Ramos (cell line): Measurements from ENCODE around the gene HRAS.
"Not testable (repeated sequence)": the region's sequence is repeated elsewhere in the genome, so short reads cannot be mapped to it uniquely, and the experiment has no call there.

ENCODE experiments used
- in situ Hi-C: fragments of 300-500 bp; cut with MboI; formaldehyde crosslinking; loops from one replicate; pipeline ENCODE4 v1.14.3; 2022; ENCODE audit warnings: low sequenced_read_pairs; ENCODE audit not compliant: unreplicated experiment

HRAS gene

DNA sequence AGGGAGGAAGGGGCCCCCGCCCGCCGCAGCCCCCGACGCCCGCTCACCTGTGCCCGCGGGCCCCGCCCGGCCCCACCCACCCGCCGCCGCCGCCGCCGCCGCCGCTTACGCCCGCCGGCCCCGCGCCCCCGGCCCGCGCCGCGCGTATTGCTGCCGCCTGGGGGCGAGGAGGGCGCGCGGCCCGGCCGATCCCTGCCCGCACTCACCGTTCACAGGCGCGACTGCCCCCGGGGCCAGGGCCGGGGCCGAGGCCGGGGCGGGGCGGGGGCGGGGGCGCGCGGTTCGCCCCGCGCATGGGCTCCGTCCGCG is 212 bp downstream of the HRAS start:
- in situ Hi-C loops: no loop called here

DNA sequence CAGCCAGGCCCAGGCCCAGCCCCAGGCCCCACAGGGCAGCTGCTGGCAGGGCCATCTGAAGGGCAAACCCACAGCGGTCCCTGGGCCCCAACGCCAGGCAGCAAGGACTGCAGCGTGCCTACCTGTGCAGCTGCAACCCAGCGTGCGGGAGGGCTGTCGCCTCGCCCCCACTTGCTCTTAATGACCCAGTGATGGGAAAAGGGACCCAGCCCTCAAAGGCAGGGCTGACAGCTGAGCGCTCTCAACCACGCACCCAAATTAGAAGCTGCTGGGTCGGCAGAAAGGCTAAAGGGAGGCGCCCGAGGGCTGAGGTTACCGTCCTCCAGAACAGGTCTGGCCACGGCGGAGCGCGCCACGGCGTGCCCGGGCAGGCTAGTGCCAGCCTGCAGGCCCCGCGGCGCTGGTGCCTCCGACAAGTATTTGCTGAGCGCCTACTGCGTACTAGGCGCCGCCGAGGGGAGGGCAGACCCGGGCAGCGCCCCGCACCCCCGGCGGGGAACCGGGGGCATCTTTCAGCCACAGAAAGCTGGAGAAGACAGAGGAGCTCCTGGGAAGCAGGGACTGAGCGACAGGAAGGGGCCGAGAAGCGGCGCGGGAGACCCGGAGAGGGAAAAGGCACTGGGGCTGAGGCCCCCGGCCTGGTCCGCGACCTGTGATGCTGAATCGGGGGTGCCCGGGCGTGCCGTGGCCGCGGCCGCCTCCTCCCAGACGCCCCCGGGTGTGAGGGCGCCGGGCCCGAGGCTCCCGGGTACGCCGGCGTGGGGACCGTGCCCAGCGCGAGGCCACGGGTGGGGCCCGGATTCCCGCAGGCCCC is 773 bp downstream of the HRAS start:
- in situ Hi-C loops: no loop called here

DNA sequence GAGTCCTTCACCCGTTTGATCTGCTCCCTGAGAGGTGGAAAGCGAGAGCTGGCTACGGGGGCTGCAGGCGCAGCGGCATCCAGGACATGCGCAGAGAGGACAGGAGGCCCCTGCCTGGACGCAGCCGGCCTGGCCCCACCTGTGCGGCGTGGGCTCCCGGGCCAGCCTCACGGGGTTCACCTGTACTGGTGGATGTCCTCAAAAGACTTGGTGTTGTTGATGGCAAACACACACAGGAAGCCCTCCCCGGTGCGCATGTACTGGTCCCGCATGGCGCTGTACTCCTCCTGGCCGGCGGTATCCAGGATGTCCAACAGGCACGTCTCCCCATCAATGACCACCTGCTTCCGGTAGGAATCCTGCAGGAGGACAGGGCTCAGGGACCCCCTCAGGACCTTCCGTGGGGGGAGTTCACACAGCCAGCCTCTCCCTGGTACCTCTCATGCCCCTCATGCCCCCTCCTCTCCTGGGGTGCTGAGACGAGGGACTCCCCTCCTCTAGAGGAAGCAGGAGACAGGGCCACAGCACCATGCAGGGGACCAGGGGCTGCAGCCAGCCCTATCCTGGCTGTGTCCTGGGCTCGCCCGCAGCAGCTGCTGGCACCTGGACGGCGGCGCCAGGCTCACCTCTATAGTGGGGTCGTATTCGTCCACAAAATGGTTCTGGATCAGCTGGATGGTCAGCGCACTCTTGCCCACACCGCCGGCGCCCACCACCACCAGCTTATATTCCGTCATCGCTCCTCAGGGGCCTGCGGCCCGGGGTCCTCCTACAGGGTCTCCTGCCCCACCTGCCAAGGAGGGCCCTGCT is 1.6 kb downstream of the HRAS start:
- in situ Hi-C loops: no loop called here

DNA sequence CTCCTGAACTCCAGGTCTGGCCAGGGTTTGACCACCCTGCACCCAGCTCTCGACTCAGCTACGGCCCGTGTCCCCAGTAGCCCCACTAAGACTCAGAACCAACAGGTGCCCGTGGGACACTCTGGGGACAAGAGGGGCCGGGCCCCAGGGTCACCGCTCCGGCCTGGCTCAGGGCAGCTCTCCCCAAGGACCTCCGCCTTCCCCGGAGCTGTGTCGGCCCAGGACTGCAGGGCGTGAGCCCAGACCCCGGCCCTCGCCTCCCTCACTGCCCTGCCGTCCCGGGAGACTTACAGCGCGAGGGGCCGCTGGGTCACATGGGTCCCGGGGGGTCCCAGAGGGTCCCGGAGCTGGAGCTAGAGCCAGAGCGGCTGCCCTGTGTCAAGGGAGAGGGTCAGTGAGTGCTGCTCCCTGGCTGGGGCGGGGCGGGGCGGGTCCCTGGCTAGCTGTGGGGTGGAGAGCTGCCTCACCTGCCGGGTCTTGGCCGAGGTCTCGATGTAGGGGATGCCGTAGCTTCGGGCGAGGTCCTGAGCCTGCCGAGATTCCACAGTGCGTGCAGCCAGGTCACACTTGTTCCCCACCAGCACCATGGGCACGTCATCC is 2.3 kb downstream of the HRAS start:
- in situ Hi-C loops: no loop called here

DNA sequence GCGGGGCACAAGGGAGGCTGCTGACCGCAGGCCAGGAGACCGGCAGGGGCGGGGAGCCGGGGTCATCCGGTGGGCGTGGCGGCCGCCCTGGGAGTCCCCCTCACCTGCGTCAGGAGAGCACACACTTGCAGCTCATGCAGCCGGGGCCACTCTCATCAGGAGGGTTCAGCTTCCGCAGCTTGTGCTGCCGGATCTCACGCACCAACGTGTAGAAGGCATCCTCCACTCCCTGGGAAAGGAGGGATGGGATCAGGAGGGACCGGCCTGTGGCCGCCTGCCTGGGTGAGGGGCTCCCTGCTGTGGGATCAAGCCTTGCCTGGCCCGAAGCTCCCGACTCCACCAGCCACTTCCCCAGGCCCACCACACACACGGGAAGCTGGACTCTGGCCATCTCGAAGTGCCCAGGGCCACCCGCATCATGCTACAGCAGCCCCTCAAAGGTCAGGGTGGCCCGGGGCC is 2.8 kb downstream of the HRAS start:
- in situ Hi-C loops: no loop called here

DNA sequence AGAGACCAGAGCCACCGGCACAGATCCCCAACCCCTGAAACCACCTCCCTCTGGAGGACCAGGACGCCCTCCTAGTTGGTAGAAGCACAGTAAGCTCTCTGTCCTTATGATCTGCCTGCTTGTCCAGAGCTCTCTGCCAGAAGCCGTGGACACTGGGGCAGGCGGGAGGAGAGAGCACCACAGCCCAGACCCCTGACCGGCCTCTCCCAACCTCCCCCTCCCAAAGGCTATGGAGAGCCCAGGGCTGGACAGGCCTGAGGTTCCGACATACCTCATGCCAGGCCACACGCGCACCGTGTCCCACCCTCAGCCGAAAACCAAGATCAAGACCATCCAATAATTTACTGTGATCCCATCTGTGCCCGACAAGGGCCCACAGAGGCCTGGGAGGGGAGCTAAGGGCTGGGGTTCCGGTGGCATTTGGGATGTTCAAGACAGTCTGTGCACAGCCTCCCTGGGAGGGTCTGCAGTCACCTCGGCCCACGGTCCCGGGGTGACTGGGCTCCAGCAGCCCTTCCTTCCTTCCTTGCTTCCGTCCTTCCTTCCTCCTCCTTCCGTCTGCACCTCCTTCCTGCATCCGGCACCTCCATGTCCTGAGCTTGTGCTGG is 3.4 kb downstream of the HRAS start:
- in situ Hi-C loops: no loop called here

DNA sequence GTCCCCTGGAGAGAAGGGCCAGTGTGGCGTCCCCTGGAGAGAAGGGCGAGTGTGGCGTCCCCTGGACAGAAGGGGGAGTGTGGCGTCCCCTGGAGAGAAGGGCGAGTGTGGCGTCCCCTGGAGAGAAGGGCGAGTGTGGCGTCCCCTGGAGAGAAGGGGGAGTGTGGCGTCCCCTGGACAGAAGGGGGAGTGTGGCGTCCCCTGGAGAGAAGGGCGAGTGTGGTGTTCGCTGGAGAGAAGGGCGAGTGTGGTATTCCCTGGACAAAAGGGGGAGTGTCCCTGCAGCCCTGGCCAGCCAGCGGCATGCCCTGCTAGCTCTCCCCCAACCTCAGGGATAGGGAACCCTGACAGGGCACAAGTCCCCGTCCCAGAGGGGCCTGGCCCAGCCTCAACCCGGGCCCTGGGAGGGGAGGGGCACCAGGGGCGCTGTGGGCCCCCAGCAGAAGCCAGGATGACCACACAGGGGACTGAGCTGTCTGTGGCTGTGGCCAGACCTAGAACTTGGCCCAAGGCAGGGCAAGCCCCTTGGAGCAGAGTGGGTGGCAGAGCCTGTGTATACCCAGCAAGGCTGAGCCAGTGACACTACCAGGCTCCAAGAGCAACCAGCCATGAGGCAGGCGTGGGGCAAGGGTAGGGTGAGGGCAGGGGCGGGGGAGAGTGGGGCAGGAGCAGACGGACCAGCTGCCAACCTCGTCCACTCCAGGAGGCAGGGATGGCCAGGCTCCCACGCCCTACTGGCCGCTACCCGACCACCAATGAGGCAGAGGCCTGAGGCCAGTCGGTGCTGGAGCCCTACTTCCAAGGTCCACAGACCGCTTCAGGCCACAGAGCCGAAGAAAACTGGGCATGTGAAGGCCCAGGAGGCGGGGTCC is 4.2 kb downstream of the HRAS start:
- in situ Hi-C loops: no loop called here

DNA sequence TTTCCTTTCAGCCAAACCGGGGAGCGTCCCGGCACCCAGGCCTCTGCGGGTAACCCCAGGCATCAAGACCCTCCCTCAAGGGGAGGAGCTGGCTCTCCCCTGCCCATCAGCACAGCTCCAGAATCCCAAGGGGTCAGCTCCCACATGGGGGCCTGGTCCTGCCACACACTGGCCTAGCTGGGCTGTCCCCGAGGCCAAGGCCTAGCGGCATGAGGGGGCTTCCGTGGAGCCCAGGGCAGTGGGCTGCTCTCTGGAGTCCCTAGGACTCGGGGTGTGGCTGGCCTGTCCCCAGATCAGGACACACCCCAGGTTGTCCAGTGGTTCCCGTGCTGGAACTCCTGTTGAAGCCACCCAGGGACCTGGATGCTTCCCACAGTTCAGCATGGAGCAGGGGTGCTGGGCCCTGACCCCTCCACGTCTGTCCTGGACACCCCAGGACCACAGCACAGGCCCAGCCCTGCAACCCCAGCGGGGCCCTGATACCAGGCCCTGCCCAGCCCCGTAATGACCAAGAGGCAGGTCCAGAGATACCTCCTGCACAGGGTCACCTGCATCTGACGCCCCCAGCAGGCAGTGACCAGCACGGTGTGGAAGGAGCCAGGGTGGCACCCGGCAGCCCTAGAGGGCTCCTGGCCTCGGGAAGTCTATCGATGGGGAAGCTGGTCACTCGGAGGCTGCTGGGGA is 5.5 kb downstream of the HRAS start:
- in situ Hi-C loops: no loop called here

DNA sequence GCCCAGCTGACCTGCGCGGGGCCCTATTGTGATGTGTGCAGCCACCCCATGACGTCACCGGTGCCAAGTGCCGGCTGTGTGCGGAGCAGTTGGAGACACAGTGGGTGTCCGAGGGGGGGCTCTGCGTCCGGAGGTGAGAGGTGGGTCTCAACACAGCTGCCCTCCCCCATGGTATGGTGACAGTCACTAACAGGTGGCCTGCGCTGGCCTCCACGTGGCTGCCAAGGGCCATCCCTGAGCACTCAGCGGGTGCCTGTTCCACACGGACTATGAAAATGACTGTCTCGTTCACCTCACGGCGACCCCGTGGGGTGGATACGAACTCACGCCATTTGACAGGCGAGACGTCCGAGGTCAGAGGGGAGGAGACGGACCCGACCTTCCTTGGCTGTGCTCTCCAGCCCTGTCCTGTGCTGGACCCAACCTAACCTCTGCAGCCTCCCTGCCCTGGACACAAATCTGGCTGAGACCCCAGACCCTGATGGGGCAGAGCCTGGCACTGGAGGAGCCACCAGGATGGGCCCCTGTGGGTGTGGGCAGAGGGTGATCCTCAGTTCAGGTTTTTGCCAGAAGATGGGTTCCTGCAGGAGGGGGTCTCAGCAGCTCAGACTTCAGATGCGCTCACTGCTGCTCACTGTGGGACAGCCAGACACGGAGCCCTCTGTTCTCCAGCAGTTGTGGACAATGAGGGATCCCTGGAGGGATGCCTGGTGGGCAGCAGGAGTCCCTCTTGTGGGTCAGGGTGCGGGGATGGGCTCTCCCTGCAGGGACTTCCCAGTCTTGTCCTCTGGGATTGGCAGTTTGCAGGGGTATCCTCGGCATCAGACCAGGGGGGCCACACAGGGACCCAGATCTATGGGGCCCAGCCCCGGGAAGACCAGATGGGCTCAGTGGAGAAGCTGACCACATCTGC is 6.3 kb downstream of the HRAS start:
- in situ Hi-C loops: no loop called here

DNA sequence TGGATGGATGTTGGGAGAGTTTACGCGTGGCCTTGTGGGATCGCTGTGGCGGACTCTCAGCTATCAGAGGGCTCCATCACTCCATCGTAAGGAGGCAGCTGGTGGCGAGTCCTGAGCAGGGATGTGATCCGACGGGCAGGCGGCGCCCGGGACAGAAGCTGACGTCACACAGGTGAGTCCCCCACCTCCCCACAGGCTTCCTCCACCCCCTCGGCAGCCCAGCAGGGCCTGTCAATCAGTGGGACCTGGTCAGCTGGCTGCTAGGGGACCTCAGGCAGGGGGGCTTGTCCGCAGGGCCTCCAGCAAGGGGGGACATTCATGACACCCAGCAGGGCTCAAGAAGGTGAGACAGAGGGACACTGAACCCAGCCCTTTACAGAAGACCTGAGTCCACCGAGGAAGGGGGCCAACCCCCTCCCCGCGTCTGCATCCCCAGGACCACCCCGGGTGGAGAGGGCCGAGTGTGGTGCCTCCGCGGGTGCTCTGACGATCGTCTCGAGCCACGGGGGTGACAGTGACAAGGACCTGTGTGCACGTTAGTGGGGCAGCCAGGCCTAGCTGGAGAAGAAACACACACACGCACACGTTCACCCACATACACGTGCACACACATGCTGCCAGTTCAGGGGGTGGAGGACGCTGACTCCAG is 7.1 kb downstream of the HRAS start:
- in situ Hi-C loops: no loop called here

DNA sequence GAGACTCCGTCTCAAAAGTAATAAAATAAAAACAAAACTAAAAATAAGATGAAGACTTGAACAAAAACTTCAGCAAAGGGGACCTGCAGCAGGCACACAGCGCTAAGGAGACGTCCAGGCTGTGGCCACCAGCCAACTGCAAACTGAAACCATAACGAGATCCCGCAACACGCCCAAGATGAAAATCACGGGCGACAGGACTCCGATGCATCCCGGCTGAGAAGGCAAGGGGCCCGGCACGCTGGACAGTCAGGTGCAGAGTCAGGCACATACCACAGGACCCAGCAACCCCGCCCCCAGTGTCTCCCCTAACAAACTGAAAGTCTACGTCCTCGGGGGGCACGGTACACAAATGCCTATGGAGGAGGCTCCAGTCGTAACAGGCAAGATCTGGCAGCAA is 9.2 kb downstream of the HRAS start:
- in situ Hi-C loops: no loop called here

DNA sequence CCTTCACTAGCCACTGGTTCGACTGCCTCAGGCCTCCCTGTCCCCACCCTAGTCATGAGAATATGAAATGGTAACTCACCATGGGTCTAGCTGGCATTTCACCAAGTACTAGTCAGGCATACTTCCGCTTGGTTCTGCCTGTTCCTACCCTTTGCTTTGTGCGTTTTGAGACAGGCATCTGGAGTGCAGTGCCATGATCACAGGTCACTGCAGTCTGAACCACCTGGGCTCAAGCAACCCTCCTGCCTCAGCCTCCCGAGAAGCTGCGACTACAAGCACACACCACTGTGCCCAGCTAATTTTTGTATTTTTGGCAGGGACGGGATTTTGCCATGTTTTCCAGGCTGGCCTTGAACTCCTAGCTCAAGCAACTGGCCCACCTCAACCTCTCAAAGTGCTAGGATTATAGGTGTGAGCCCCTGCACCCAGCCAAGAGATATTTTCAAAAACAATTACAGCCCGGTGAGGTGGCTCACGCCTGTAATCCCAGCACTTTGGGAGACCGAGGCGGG is 14.1 kb downstream of the HRAS start:
- in situ Hi-C loops: no loop called here

DNA sequence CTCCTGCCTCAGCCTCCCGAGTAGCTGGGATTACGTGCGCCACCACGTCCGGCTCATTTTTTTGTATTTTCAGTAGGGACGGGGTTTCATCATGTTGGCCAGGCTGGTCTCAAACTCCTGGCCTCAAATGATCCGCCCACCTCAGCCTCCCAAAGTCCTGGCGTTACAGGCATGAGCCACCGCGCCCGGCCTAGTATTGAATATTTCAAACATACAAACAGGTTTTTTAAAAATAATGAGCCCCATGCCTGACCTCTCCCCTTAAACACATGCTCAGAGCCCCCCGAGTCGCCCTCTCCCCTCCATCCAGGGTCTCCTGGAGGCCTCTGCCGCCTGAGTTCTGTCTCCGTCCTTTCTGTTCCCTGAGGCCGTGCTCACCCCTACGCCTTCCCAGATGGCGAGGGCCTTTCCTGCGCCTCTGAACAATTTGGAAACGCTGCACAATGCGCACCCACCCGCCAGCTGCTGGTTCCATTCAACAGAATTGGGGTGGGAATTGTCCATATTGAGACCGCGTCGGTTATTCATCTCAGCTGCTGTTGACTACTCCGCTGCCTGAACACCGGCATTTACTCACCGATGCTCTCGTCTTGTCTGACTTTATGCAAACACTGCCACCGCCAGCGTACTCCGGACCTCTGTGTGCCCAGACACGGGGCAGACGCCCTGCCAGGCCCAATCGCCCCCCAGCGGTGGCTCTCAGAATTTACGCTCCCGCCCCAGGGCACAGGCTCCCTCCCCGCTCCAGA is 14.8 kb downstream of the HRAS start:
- in situ Hi-C loops: no loop called here

DNA sequence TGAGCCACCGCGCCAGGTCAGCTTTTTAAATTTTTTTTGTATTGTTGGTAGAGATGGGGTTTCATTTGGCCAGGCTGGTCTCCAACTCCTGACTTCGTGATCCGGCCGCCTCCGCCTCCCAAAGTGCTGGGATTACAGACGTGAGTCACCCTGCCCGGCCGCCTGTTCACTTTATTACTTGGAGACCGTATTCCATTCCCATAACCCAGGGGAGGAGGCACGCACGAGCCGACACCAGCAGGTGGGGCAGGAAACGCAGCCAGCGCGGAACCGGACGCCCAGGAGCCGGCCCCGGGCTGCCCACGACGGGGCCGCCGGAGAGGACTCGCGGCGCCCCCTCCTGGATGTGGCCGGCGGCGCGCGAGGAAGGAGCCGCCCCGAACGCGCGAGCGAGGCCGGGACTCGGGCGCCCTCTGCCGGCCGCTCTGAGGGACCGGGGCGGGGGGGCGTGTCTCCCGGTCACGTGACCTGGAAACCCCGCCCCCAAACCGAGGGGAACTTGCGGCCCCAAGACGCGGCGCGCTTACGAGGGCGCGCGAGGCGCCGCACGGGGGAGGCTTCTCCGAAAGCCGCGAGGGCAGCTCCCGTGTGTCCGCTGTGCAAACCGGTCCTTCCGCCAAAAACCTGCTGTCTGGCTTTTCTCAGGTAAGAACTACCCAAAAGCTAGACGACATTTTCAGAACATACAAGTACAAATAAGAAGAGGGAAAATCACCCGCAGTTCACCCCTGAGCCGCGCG is 16.7 kb downstream of the HRAS start:
- in situ Hi-C loops: no loop called here

DNA sequence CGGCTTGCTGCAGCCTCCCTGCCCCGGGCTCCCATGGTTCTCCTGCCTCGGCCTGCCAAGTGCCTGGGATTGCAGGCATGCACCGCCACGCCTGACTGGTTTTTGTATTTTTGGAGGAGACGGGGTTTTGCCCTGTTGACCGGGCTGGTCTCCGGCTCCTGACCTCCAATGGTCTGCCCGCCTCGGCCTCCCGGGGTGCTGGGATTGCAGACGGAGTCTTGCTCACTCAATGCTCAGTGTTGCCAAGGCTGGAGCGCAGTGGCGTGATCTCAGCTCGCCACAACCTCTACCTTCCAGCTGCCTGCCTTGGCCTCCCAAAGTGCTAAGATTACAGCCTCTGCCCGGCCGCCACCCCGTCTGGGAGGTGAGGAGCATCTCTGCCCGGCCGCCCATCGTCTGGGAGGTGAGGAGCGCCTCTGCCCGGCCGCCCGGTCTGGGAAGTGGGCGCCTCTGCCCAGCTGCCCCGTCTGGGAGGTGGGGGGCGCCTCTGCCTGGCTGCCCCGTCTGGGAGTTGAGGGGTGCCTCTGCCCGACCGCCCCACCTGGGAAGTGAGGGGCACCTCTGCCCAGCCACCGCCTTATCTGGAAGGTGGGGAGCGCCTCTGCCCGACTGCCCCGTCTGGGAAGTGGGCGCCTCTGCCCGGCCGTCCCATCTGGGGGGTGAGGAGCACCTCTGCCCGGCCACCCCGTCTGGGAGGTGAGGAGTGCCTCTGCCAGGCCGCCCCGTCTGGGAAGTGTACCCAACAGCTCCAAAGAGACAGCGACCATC is 18.3 kb downstream of the HRAS start:
- in situ Hi-C loops: not testable (repeated sequence)

DNA sequence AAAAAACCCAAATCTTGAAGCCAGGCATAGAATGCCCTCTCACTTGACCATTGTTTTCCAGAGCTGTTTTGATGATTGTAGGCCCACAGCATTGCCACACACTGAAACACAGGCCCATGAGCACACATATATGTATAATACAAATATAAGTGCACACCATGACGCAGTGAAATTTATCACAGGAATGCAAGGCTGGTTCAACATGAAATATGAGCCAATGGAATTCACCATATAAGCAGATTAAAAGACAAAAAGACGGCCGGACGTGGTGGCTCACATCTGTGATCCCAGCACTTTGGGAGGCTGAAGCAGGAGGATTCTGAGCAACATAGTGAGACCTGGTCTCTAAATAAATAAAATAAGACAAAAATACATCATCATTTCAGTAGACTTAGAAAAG is 19.0 kb downstream of the HRAS start:
- in situ Hi-C loops: no loop called here
